Stomach (tissue), 4 donors: ENCODE measurements around the gene FBN2.

ENCODE experiments used
- CTCF ChIP-seq, 7 experiments: fragments of 450-650 bp in 4 of 7; fragments of 200-600 bp in 3 of 7; sonication (generic) in 3 of 7; IDR thresholded peaks; one replicate each; pipeline ENCODE4 v1.5.1; 2016 to 2019; ENCODE audit warnings: antibody characterized with exemption in 7 of 7, control low read depth in 2 of 7, mild to moderate bottlenecking in 1 of 7
- POLR2A ChIP-seq, 4 donors: fragments of 450-650 bp; IDR thresholded peaks; one replicate each; pipeline ENCODE4 v1.6.1; 2016; ENCODE audit warnings: antibody characterized with exemption in 4 of 4, control low read depth in 2 of 4, mild to moderate bottlenecking in 1 of 4, moderate library complexity in 1 of 4

- no peak for TF ChIP-seq POLR2A (IDR thresholded peaks at IDR 0.05)
- TF ChIP-seq CTCF (IDR thresholded peaks at IDR 0.05), result no peak
Observed at GRCh38 chr5:128402506-128402905, 135.5 kb downstream of the FBN2 start.
